SH-SY5Y (cell line): ENCODE results near the gene LSM14A.

Experiments
- GATA2 ChIP-seq: IDR thresholded peaks from 2 replicates; pipeline ENCODE4 v1.6.1; 2011; ENCODE audit warnings: mild to moderate bottlenecking, low read depth, low read length
- GATA3 ChIP-seq: IDR thresholded peaks from 2 replicates; pipeline ENCODE4 v1.6.1; 2011; ENCODE audit warnings: low read depth, mild to moderate bottlenecking, low read length, moderate library complexity

- TF ChIP-seq GATA2 (0 out of 2 replicates have a peak, but pooled peaks have one; percentile 5), GATA3 (no peak)
Measured at GRCh38 chr19:34226036-34226435, 53.7 kb downstream of the LSM14A start.
